ENCODE data around the gene RIBC2.
A peak's percentile ranks its signal among the peaks of the same experiment; 100 is the strongest.

Gene RIBC2

GRCh38 chr22:45420539-45420938, 7.0 kb downstream of the RIBC2 start:
- TF ChIP-seq TAF1 (IDR thresholded peaks at IDR 0.05; ENCODE audit: borderline replicate concordance, insufficient read depth, low read length) (no peak), FOXP2 (optimal IDR thresholded peaks at IDR 0.05; ENCODE audit: borderline replicate concordance, extremely low read depth, extremely low read length, insufficient read depth) (no peak), REST (IDR thresholded peaks at IDR 0.05; ENCODE audit: insufficient read depth in 1 of 2, low read depth in 2 of 2, low read length in 2 of 2) (no peak), SIN3A (IDR thresholded peaks at IDR 0.05; ENCODE audit: borderline replicate concordance, insufficient read depth, low read length) (no peak), POLR2AphosphoS5 (IDR thresholded peaks at IDR 0.05; ENCODE audit: low read depth, low read length) (no peak)

- TF ChIP-seq FOXP2 (optimal IDR thresholded peaks at IDR 0.05; ENCODE audit: borderline replicate concordance, extremely low read depth, extremely low read length, insufficient read depth) (no peak), TAF1 (IDR thresholded peaks at IDR 0.05; ENCODE audit: borderline replicate concordance, insufficient read depth, low read length) (no peak), POLR2AphosphoS5 (IDR thresholded peaks at IDR 0.05; ENCODE audit: low read depth, low read length) (no peak), SIN3A (IDR thresholded peaks at IDR 0.05; ENCODE audit: borderline replicate concordance, insufficient read depth, low read length) (no peak), REST (IDR thresholded peaks at IDR 0.05; ENCODE audit: insufficient read depth in 1 of 2, low read depth in 2 of 2, low read length in 2 of 2) (no peak)
Observed at GRCh38 chr22:45421349-45422055, 8.0 kb downstream of the RIBC2 start.

GRCh38 chr22:45422237-45422983, 8.9 kb downstream of the RIBC2 start:
- no peak for TF ChIP-seq POLR2AphosphoS5 (IDR thresholded peaks at IDR 0.05; ENCODE audit: low read depth, low read length)
- TF ChIP-seq TAF1 (IDR thresholded peaks at IDR 0.05; ENCODE audit: borderline replicate concordance, insufficient read depth, low read length) = no peak
- TF ChIP-seq REST (IDR thresholded peaks at IDR 0.05; ENCODE audit: insufficient read depth in 1 of 2, low read depth in 2 of 2, low read length in 2 of 2) = no peak
- TF ChIP-seq FOXP2 (optimal IDR thresholded peaks at IDR 0.05; ENCODE audit: borderline replicate concordance, extremely low read depth, extremely low read length, insufficient read depth) = no peak
- no peak for TF ChIP-seq SIN3A (IDR thresholded peaks at IDR 0.05; ENCODE audit: borderline replicate concordance, insufficient read depth, low read length)

GRCh38 chr22:45423524-45423923, 10.0 kb downstream of the RIBC2 start:
- no peak for TF ChIP-seq TAF1 (IDR thresholded peaks at IDR 0.05; ENCODE audit: borderline replicate concordance, insufficient read depth, low read length)
- TF ChIP-seq POLR2AphosphoS5 (IDR thresholded peaks at IDR 0.05; ENCODE audit: low read depth, low read length) = peak; percentile 48; the same call in 1 of the 2 replicates
- TF ChIP-seq FOXP2 (optimal IDR thresholded peaks at IDR 0.05; ENCODE audit: borderline replicate concordance, extremely low read depth, extremely low read length, insufficient read depth) = no peak

- TF ChIP-seq POLR2AphosphoS5 (IDR thresholded peaks at IDR 0.05; ENCODE audit: low read depth, low read length) (no peak), FOXP2 (optimal IDR thresholded peaks at IDR 0.05; ENCODE audit: borderline replicate concordance, extremely low read depth, extremely low read length, insufficient read depth) (no peak), SIN3A (IDR thresholded peaks at IDR 0.05; ENCODE audit: borderline replicate concordance, insufficient read depth, low read length) (no peak)
Observed at GRCh38 chr22:45424241-45424731, 10.8 kb downstream of the RIBC2 start.

All from PFSK-1 (cell line).